Endothelial cell of umbilical vein (primary cell): ENCODE data around the gene NMRK2. TPM values are rescaled to one million over a fixed set of nuclear protein-coding genes. Genes with fewer than 3 reads are reported as not detected.

Source experiments
- BruUV-seq: library from RNA; stranded (reverse); fragments of 400-500 nt; replicated peaks from 2 replicates; lab custom pipeline; 2021; lab: Mats Ljungman, UMichigan
- CTCF ChIA-PET: fragments of 300-600, 350-600 bp; sonication (Branson Sonifier 250); formaldehyde crosslinking; loops from one replicate; lab custom pipeline; 2021; ENCODE audit warnings: antibody characterized with exemption, inconsistent platforms; lab: Charles Lee
- POLR2A ChIA-PET: fragments of 300-600, 350-600 bp; sonication (Branson Sonifier 250); formaldehyde crosslinking; loops from one replicate; lab custom pipeline; 2021; ENCODE audit warnings: antibody characterized with exemption, inconsistent platforms; lab: Charles Lee
- DNase-seq: peaks from one replicate; pipeline ENCODE4 v3.0.0-alpha.2; 2011; ENCODE audit warnings: low read depth, low spot score
- FAIRE-seq: peaks from 2 replicates; lab custom pipeline; 2011; peaks lifted over from hg19 to GRCh38; lab: Jason Lieb, UNC
- H2AFZ ChIP-seq: 2 replicates; pipeline ENCODE4 v1.6.0; 2012; ENCODE audit warnings: low read depth, low read length, control low read depth, inconsistent platforms
- H3K27ac ChIP-seq: 2 replicates; pipeline ENCODE4 v1.5.1; 2011; ENCODE audit warnings: low read depth, mild to moderate bottlenecking, control low read depth, low read length, moderate library complexity; ENCODE audit not compliant: insufficient read depth
- H3K27me3 ChIP-seq, 2 experiments: 2 replicates each; pipeline versions ENCODE4 v1.6.0 to v1.6.1; 2011; ENCODE audit warnings: low read length in 2 of 2, mixed read lengths in 1 of 2; ENCODE audit not compliant: control insufficient read depth in 2 of 2, insufficient read depth in 2 of 2
- H3K36me3 ChIP-seq, 2 experiments: 2 replicates in 1 of 2; 3 replicates in 1 of 2; pipeline ENCODE4 v1.5.1; 2011; ENCODE audit warnings: low read length in 2 of 2, mild to moderate bottlenecking in 1 of 2, moderate library complexity in 1 of 2; ENCODE audit not compliant: control insufficient read depth in 2 of 2, insufficient read depth in 2 of 2; ENCODE audit errors: extremely low read depth in 1 of 2
- H3K4me1 ChIP-seq: 3 replicates; pipeline ENCODE4 v1.5.1; 2011; ENCODE audit warnings: mild to moderate bottlenecking, low read length; ENCODE audit not compliant: control insufficient read depth, insufficient read depth; ENCODE audit errors: extremely low read depth
- H3K4me2 ChIP-seq: 2 replicates; pipeline ENCODE4 v1.6.1; 2011; ENCODE audit warnings: low read length, control low read depth, mixed read lengths; ENCODE audit not compliant: insufficient read depth
- H3K4me3 ChIP-seq, 3 experiments: fragments of 200-600 bp in 1 of 3; sonication (generic), shearing (Covaris generic) in 1 of 3; replicated peaks in 1 of 3; 2 replicates each; pipeline ENCODE4 v1.5.1; 2011 to 2016; ENCODE audit warnings: control low read depth in 3 of 3, low read length in 3 of 3, mild to moderate bottlenecking in 2 of 3, inconsistent platforms in 1 of 3, low read depth in 1 of 3, moderate library complexity in 1 of 3; ENCODE audit not compliant: insufficient read depth in 1 of 3
- H3K79me2 ChIP-seq: 2 replicates; pipeline ENCODE4 v1.6.0; 2012; ENCODE audit warnings: low read length, inconsistent platforms; ENCODE audit not compliant: control insufficient read depth, insufficient read depth
- H3K9ac ChIP-seq: replicated peaks from 2 replicates; pipeline ENCODE3; 2011; ENCODE audit warnings: low read length, control low read depth; ENCODE audit not compliant: insufficient read depth; ENCODE audit errors: extremely low read depth
- H3K9me1 ChIP-seq: replicated peaks from 3 replicates; pipeline ENCODE4 v1.6.0; 2011; ENCODE audit warnings: mild to moderate bottlenecking, low read length; ENCODE audit not compliant: control insufficient read depth, insufficient read depth; ENCODE audit errors: extremely low read depth
- H3K9me3 ChIP-seq: replicated peaks from 2 replicates; pipeline ENCODE4 v1.5.1; 2012; ENCODE audit warnings: low read length, inconsistent platforms; ENCODE audit not compliant: control insufficient read depth, insufficient read depth
- H4K20me1 ChIP-seq: replicated peaks from 2 replicates; pipeline ENCODE3; 2011; ENCODE audit warnings: mild to moderate bottlenecking, low read length; ENCODE audit not compliant: control insufficient read depth, insufficient read depth; ENCODE audit errors: extremely low read depth
- CTCF ChIP-seq, 2 donors: IDR thresholded peaks; 1 replicate in 1 of 2; 2 replicates in 1 of 2; pipeline ENCODE4 v1.5.1; 2011; ENCODE audit warnings: low read length in 2 of 2, mild to moderate bottlenecking in 2 of 2, moderate library complexity in 2 of 2, control low read depth in 1 of 2, inconsistent platforms in 1 of 2, low read depth in 1 of 2; ENCODE audit not compliant: insufficient read depth in 1 of 2; ENCODE audit errors: extremely low read depth in 1 of 2
- EZH2 ChIP-seq: IDR thresholded peaks from 2 replicates; pipeline ENCODE4 v1.6.1; 2012; ENCODE audit warnings: borderline replicate concordance, low read depth, mild to moderate bottlenecking, moderate library complexity, low read length, inconsistent platforms; ENCODE audit not compliant: severe bottlenecking
- FOS ChIP-seq: IDR thresholded peaks from 2 replicates; pipeline ENCODE4 v1.6.1; 2011; ENCODE audit warnings: mild to moderate bottlenecking, low read length, moderate library complexity, borderline replicate concordance; ENCODE audit not compliant: insufficient read depth
- GATA2 ChIP-seq: IDR thresholded peaks from 2 replicates; pipeline ENCODE4 v1.7.0; 2011; ENCODE audit warnings: low read depth, mild to moderate bottlenecking, moderate library complexity, mixed read lengths, low read length; ENCODE audit not compliant: insufficient read length, insufficient read depth
- JUN ChIP-seq: IDR thresholded peaks from 2 replicates; pipeline ENCODE4 v1.6.1; 2011; ENCODE audit warnings: borderline replicate concordance, low read depth; ENCODE audit not compliant: insufficient read length, insufficient read depth
- MAX ChIP-seq: IDR thresholded peaks from 2 replicates; pipeline ENCODE4 v1.6.1; 2011; ENCODE audit not compliant: insufficient read depth, insufficient read length
- MYC ChIP-seq: IDR thresholded peaks from one replicate; pipeline ENCODE4 v1.6.1; 2011; ENCODE audit warnings: mild to moderate bottlenecking, low read depth, low read length
- POLR2A ChIP-seq: IDR thresholded peaks from 2 replicates; pipeline ENCODE4 v1.6.1; 2012; ENCODE audit warnings: low read depth, mild to moderate bottlenecking, control low read depth, low read length
- POLR2AphosphoS5 ChIP-seq: IDR thresholded peaks from 2 replicates; pipeline ENCODE4 v1.6.1; 2012; ENCODE audit warnings: low read depth, mild to moderate bottlenecking, control low read depth, low read length, moderate library complexity; ENCODE audit not compliant: insufficient read depth
- dilution Hi-C: fragments of 300-500 bp; cut with MboI; formaldehyde crosslinking; loops from one replicate; pipeline ENCODE4 v1.15.0; 2019; ENCODE audit warnings: low sequenced_read_pairs; ENCODE audit not compliant: extremely low pct_ligation_motif_present
- intact Hi-C: fragments of 100-400 bp; cut with micrococcal nuclease; formaldehyde crosslinking; loops from one replicate; pipeline ENCODE4 v1.10.0; 2022
- polyA plus RNA-seq, 4 experiments: library from polyadenylated mRNA; depleted of rRNA in 3 of 4; stranded (reverse) in 3 of 4; unstranded in 1 of 4; fragments of >200 nt; gene quantifications; 2 replicates each; pipeline versions ENCODE4 v1.2.1 to v1.2.3, GENCODE V29; 2011 to 2012; ENCODE audit warnings: missing spikeins in 1 of 4
- total RNA-seq: library from RNA; stranded (reverse); gene quantifications from 2 replicates; pipeline ENCODE4 v1.2.3, GENCODE V29; 2021

The NMRK2 gene
- total and polyA plus RNA-seq, 2 donors (not counting 3 experiments of a cell fraction or from before 2014, with no cell fraction given) = not detected

GRCh38 chr19:3942790-3943409 lies 10.0 kb downstream of the NMRK2 start:
- H3K9me3 ChIP-seq = no peaks in the 10 kb centered on the region
- no peaks in the 10 kb centered on the region for H3K79me2 ChIP-seq
- no peaks in the 10 kb centered on the region for H3K36me3 ChIP-seq
- CTCF ChIA-PET = no interaction called here
- H3K4me2 ChIP-seq = no peak overlapping the region
- no peak for DNase-seq
- H3K9me1 ChIP-seq = no peaks in the 10 kb centered on the region
- no peaks in the 10 kb centered on the region for H3K27me3 ChIP-seq
- no peak overlapping the region for H3K4me3 ChIP-seq
- no peak overlapping the region for H3K9ac ChIP-seq
- no peak for FAIRE-seq
- H3K27ac ChIP-seq = no peak overlapping the region
- no peak for TF ChIP-seq POLR2A
- TF ChIP-seq GATA2 = no peak
- no peak for TF ChIP-seq JUN
- TF ChIP-seq MYC = no peak
- TF ChIP-seq FOS = no peak
- no peak for TF ChIP-seq CTCF (IDR thresholded peaks at IDR 0.05; ENCODE audit: extremely low read depth in 1 of 2, insufficient read depth in 1 of 2, low read depth in 1 of 2, low read length in 2 of 2)
- no peak for TF ChIP-seq MAX
- TF ChIP-seq EZH2 = no peak
- TF ChIP-seq POLR2AphosphoS5 = no peak
- POLR2A ChIA-PET = no interaction called here
- no TSS peak for BruUV-seq
- no peak overlapping the region for H2AFZ ChIP-seq
- intact Hi-C loops (no loop called here), dilution Hi-C loops (no loop called here)
- no peaks in the 10 kb centered on the region for H4K20me1 ChIP-seq
- H3K4me1 ChIP-seq = no peaks in the 10 kb centered on the region
